ENCODE data around the gene SVOP.

DNA sequence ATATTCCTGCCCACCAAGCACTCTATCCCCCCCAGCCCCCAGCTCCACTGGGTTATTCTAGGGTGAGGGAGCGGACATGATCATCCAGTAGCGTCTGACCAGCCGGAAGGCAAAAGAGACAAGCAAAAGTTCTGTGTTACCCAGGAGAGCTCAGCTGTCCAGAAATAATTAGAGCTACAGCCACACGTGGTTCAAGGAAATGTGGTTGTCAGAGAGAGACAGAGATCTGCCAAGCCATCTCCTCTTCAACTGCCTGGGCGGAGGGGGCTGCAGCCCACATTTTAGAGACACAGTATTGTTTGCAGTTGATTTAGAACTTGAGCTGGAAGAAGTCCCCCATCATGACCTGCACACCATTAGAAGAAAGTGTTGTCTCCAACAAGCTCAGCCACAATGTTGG is 110.5 kb downstream of the SVOP start:
- TF ChIP-seq, protein P1, sequence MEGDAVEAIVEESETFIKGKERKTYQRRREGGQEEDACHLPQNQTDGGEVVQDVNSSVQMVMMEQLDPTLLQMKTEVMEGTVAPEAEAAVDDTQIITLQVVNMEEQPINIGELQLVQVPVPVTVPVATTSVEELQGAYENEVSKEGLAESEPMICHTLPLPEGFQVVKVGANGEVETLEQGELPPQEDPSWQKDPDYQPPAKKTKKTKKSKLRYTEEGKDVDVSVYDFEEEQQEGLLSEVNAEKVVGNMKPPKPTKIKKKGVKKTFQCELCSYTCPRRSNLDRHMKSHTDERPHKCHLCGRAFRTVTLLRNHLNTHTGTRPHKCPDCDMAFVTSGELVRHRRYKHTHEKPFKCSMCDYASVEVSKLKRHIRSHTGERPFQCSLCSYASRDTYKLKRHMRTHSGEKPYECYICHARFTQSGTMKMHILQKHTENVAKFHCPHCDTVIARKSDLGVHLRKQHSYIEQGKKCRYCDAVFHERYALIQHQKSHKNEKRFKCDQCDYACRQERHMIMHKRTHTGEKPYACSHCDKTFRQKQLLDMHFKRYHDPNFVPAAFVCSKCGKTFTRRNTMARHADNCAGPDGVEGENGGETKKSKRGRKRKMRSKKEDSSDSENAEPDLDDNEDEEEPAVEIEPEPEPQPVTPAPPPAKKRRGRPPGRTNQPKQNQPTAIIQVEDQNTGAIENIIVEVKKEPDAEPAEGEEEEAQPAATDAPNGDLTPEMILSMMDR (IDR thresholded peaks at IDR 0.05): no peak
- TF ChIP-seq POLR2A (IDR thresholded peaks at IDR 0.05): no peak

All from Peyer's patch (tissue), 4 donors.